Measurements from ENCODE around the gene ASPM. TPM values are rescaled to one million over a fixed set of nuclear protein-coding genes. Genes with fewer than 3 reads are reported as not detected.
A peak's percentile ranks its signal among the peaks of the same experiment; 100 is the strongest.

ASPM gene
- total RNA-seq, 2 experiments from 2014 or later, result 0.25 to 0.36 TPM

DNA sequence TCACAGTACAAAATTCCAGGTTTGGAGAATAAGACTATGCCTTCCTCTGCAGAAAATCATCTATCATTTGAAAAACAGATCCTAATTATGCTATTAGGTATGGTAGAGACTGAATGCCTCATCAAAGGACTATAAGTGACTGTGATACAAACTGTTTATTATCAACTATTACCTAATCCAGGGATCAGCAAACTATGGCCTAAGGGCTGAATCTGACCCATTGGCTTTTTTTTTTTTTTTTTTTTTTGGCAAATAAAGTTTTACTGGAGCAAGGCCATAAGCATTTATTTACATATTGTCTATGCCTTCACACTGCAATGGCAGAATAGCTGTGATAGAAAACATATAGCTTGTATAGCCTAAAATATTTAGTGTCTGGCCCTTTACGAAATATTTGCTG is 4.7 kb upstream of the ASPM start:
- intact Hi-C loops (cut with DNase I, micrococcal nuclease), result no loop called here
- ChIA-PET POLR2A (no interaction called here), CTCF (no interaction called here)
- no peaks in the 10 kb centered on the region for H3K36me3 ChIP-seq (ENCODE audit: insufficient read depth, low read length)
- H3K36me3 Mint-ChIP-seq (ENCODE audit: low read depth), result peaks cover 5% of the 10 kb centered on the region
- no peak overlapping the region for H3K4me3 Mint-ChIP-seq
- H3K4me1 Mint-ChIP-seq (ENCODE audit: low read depth), result peaks cover 7% of the 10 kb centered on the region
- H3K27ac Mint-ChIP-seq, result no peak overlapping the region
- no peaks in the 10 kb centered on the region for H3K27me3 Mint-ChIP-seq
- no peaks in the 10 kb centered on the region for H3K9me3 ChIP-seq (ENCODE audit: control insufficient read depth in 1 of 2, insufficient read depth in 1 of 2, low read length in 2 of 2)
- ATAC-seq (ENCODE audit: poor library complexity), result no peak
- no peaks in the 10 kb centered on the region for H3K9me3 Mint-ChIP-seq
- no peaks in the 10 kb centered on the region for H3K27me3 ChIP-seq (ENCODE audit: control insufficient read depth in 1 of 2, insufficient read depth in 2 of 2, low read length in 2 of 2)
- DNase-seq, result no peak
- TF ChIP-seq, protein P1, sequence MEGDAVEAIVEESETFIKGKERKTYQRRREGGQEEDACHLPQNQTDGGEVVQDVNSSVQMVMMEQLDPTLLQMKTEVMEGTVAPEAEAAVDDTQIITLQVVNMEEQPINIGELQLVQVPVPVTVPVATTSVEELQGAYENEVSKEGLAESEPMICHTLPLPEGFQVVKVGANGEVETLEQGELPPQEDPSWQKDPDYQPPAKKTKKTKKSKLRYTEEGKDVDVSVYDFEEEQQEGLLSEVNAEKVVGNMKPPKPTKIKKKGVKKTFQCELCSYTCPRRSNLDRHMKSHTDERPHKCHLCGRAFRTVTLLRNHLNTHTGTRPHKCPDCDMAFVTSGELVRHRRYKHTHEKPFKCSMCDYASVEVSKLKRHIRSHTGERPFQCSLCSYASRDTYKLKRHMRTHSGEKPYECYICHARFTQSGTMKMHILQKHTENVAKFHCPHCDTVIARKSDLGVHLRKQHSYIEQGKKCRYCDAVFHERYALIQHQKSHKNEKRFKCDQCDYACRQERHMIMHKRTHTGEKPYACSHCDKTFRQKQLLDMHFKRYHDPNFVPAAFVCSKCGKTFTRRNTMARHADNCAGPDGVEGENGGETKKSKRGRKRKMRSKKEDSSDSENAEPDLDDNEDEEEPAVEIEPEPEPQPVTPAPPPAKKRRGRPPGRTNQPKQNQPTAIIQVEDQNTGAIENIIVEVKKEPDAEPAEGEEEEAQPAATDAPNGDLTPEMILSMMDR (IDR thresholded peaks at IDR 0.05), result no peak
- H3K4me3 ChIP-seq (ENCODE audit: low read length), result no peak overlapping the region
- no peaks in the 10 kb centered on the region for H3K4me1 ChIP-seq (ENCODE audit: insufficient read depth, low read length)
- no peak overlapping the region for H3K27ac ChIP-seq (ENCODE audit: low read depth in 1 of 2, low read length in 2 of 2)

DNA sequence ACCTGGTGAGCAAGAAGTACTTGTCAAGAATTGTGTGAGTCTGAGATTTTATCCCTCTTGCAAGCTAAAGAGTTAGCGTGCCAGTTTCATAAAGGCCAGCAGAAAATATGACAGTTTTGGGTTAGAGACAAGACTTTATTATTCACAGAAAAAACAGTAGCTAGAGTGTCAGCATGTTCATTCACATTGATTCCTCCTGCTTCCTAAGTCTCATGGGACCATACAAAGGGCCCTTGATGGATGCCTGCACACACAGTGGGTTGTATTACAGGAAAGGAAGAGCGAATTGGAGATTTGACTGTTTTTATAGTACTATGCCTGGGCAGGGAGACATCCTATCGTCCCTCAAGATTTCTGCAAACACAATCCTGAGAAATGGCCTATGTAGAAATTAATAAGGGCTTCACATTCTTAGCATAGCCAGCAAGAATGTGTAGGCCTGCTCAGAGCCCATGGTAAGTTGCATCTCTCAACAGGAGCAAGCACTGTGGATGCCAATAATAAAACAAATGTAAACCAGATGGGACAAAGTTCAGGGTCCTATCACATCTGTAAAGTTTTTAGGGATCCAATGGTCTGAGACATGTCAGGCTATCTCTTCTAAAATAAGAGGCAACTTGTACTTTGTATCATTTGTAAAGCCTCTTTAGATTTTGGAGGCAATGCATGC is 4.0 kb upstream of the ASPM start:
- Mint-ChIP-seq H3K36me3 (ENCODE audit: low read depth) (peaks cover 5% of the 10 kb centered on the region), H3K27ac (no peak overlapping the region), H3K27me3 (peaks cover under 1% of the 10 kb centered on the region), H3K4me3 (no peak overlapping the region), H3K9me3 (no peaks in the 10 kb centered on the region), H3K4me1 (ENCODE audit: low read depth) (peaks cover 9% of the 10 kb centered on the region)
- ChIA-PET CTCF (no interaction called here), POLR2A (no interaction called here)
- H3K27me3 ChIP-seq (ENCODE audit: control insufficient read depth in 1 of 2, insufficient read depth in 2 of 2, low read length in 2 of 2), result no peaks in the 10 kb centered on the region
- no peak for ATAC-seq (ENCODE audit: poor library complexity)
- DNase-seq, result no peak
- no peaks in the 10 kb centered on the region for H3K9me3 ChIP-seq (ENCODE audit: control insufficient read depth in 1 of 2, insufficient read depth in 1 of 2, low read length in 2 of 2)
- H3K4me3 ChIP-seq (ENCODE audit: low read length), result no peak overlapping the region
- no peaks in the 10 kb centered on the region for H3K36me3 ChIP-seq (ENCODE audit: insufficient read depth, low read length)
- H3K27ac ChIP-seq (ENCODE audit: low read depth in 1 of 2, low read length in 2 of 2), result no peak overlapping the region
- intact Hi-C loops (cut with DNase I, micrococcal nuclease), result no loop called here
- TF ChIP-seq, protein P1 (IDR thresholded peaks at IDR 0.05), result no peak
- peaks cover 6% of the 10 kb centered on the region for H3K4me1 ChIP-seq (ENCODE audit: insufficient read depth, low read length)

DNA sequence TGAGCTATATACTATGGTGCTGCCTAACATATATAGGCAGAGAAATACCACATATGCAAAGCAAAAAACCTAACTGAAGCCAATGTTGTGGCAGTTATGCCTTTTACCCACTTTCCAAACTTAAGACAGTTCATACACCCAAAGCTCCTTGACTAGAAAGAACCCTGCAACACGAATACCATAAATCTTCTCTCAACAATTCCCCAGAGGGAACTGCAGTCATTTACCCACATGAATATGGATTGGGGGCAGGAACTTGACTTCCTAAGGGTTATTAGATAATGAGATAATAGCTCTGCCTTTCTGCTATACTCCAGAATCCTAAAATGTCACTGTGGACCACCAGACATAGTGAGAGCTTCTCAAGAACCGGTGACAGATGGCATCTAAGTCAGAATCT is 2.9 kb upstream of the ASPM start:
- no peak overlapping the region for H3K27ac Mint-ChIP-seq
- H3K27me3 Mint-ChIP-seq, result peaks cover 7% of the 10 kb centered on the region
- Histone ChIP-seq H3K36me3 (ENCODE audit: insufficient read depth, low read length) (no peaks in the 10 kb centered on the region), H3K27me3 (ENCODE audit: control insufficient read depth in 1 of 2, insufficient read depth in 2 of 2, low read length in 2 of 2) (peaks cover 0 to 6% of the 10 kb centered on the region in 2 experiments), H3K4me3 (ENCODE audit: low read length) (no peak overlapping the region), H3K9me3 (ENCODE audit: control insufficient read depth in 1 of 2, insufficient read depth in 1 of 2, low read length in 2 of 2) (no peaks in the 10 kb centered on the region), H3K27ac (ENCODE audit: low read depth in 1 of 2, low read length in 2 of 2) (no peak overlapping the region), H3K4me1 (ENCODE audit: insufficient read depth, low read length) (peaks cover 6% of the 10 kb centered on the region)
- peaks cover 16% of the 10 kb centered on the region for H3K4me1 Mint-ChIP-seq (ENCODE audit: low read depth)
- H3K4me3 Mint-ChIP-seq, result peak overlapping the region; percentile 17
- ChIA-PET POLR2A (no interaction called here), CTCF (no interaction called here)
- H3K9me3 Mint-ChIP-seq, result no peaks in the 10 kb centered on the region
- intact Hi-C loops (cut with DNase I, micrococcal nuclease), result loop anchor here in 1 of 2 experiments (2.0 to 10.0 kb wide), 2 partner anchors 47 to 755 kb away; partner anchors contain the start of gene C1orf53
- ATAC-seq (ENCODE audit: poor library complexity), result no peak
- H3K36me3 Mint-ChIP-seq (ENCODE audit: low read depth), result peaks cover 5% of the 10 kb centered on the region
- DNase-seq, result no peak
- TF ChIP-seq, protein P1 (IDR thresholded peaks at IDR 0.05), result no peak
